Panc1 (cell line): Measurements from ENCODE around the gene ARL10. TPM values are rescaled to one million over a fixed set of nuclear protein-coding genes. Genes with fewer than 3 reads are reported as not detected.

Experiments
- ATAC-seq: fragments of 200-7000 bp; cut with Tn5 transposase; 2 replicates; pipeline ENCODE4 v1.9.1; 2020; ENCODE audit warnings: mild to moderate bottlenecking, moderate library complexity
- BruUV-seq: library from RNA; stranded (reverse); fragments of 400-500 nt; replicated peaks from 2 replicates; lab custom pipeline; 2021; lab: Mats Ljungman, UMichigan
- CTCF ChIA-PET: fragments of 300-600 bp; sonication (Branson Sonifier 250); formaldehyde crosslinking; loops from one replicate; lab custom pipeline; 2022; ENCODE audit warnings: antibody characterized with exemption; lab: Charles Lee
- POLR2A ChIA-PET: fragments of 300-600 bp; sonication (Branson Sonifier 250); formaldehyde crosslinking; loops from one replicate; lab custom pipeline; 2022; ENCODE audit warnings: antibody characterized with exemption; lab: Charles Lee
- DNase-seq: peaks from one replicate; pipeline ENCODE4 v3.0.0-alpha.2; 2010; ENCODE audit warnings: low read depth, low spot score
- H3K27ac ChIP-seq: 2 replicates; pipeline ENCODE4 v1.5.1; 2011; ENCODE audit warnings: mild to moderate bottlenecking, low read length, inconsistent platforms
- H3K27me3 ChIP-seq: fragments of 200-500 bp; sonication (Bioruptor generic); 2 replicates; pipeline ENCODE4 v1.6.0; 2014; ENCODE audit warnings: low read length, inconsistent platforms; ENCODE audit not compliant: control insufficient read depth, insufficient read depth
- H3K36me3 ChIP-seq: fragments of 200-500 bp; sonication (Bioruptor generic); 2 replicates; pipeline ENCODE4 v1.5.1; 2014; ENCODE audit warnings: inconsistent platforms, mild to moderate bottlenecking, low read length, moderate library complexity; ENCODE audit not compliant: control insufficient read depth, insufficient read depth
- H3K4me1 ChIP-seq: 2 replicates; pipeline ENCODE4 v1.5.1; 2011; ENCODE audit warnings: inconsistent platforms, mild to moderate bottlenecking, low read length, moderate library complexity; ENCODE audit not compliant: control insufficient read depth, insufficient read depth
- H3K4me3 ChIP-seq, 2 experiments: 2 replicates each; pipeline ENCODE4 v1.5.1; 2011 to 2012; ENCODE audit warnings: low read depth in 2 of 2, low read length in 2 of 2, mild to moderate bottlenecking in 2 of 2, inconsistent platforms in 1 of 2, moderate library complexity in 1 of 2
- H3K9me3 ChIP-seq: fragments of 200-500 bp; sonication (Bioruptor generic); 2 replicates; pipeline ENCODE4 v1.5.1; 2014; ENCODE audit warnings: low read depth, mild to moderate bottlenecking, inconsistent platforms, low read length, moderate library complexity; ENCODE audit not compliant: control insufficient read depth, insufficient read depth
- CTCF ChIP-seq: fragments of 450-650 bp; IDR thresholded peaks from 2 replicates; pipeline ENCODE4 v1.5.1; 2017; ENCODE audit warnings: mild to moderate bottlenecking
- POLR2AphosphoS5 ChIP-seq: IDR thresholded peaks from 2 replicates; pipeline ENCODE4 v1.6.1; 2012; ENCODE audit warnings: mild to moderate bottlenecking, low read depth, low read length, moderate library complexity
- SIN3A ChIP-seq: IDR thresholded peaks from 2 replicates; pipeline ENCODE4 v1.6.1; 2012; ENCODE audit warnings: low read depth, mild to moderate bottlenecking, low read length, moderate library complexity, borderline replicate concordance; ENCODE audit not compliant: insufficient read depth
- TCF7L2 ChIP-seq: IDR thresholded peaks from 2 replicates; pipeline ENCODE4 v1.6.1; 2011; ENCODE audit warnings: mild to moderate bottlenecking, low read depth, low read length, inconsistent platforms
- in situ Hi-C: cut with HindIII; loops from 2 replicates; pipeline ENCODE4 v1.10.0; 2016; ENCODE audit warnings: low sequenced_read_pairs, low pct_unique_long_range_greater_than_20kb
- intact Hi-C: fragments of 100-400 bp; cut with micrococcal nuclease; formaldehyde crosslinking; loops from one replicate; pipeline ENCODE4 v1.10.0; 2022; ENCODE audit not compliant: unreplicated experiment
- total RNA-seq: library from RNA; stranded (reverse); gene quantifications from one replicate; pipeline ENCODE4 v1.2.1, GENCODE V29; 2021; ENCODE audit not compliant: unreplicated experiment
- TF ChIP-seq, protein P1 (sequence below), 2 experiments: IDR thresholded peaks; 2 replicates each; pipeline ENCODE4 v1.6.1; 2011 to 2012; ENCODE audit warnings: low read depth in 2 of 2, control low read depth in 1 of 2, low read length in 1 of 2, mild to moderate bottlenecking in 1 of 2, moderate library complexity in 1 of 2; ENCODE audit not compliant: insufficient read depth in 1 of 2

The ARL10 gene
- total RNA-seq, 1 experiment from 2014 or later, result 2.0 TPM

- in situ Hi-C loops, result no loop called here
- no TSS peak for BruUV-seq
- Histone ChIP-seq H3K36me3 (peaks cover 32% of the 10 kb centered on the region), H3K4me1 (peaks cover 17% of the 10 kb centered on the region), H3K27ac (no peak overlapping the region), H3K4me3 (peak overlapping the region; percentile 76 to 94; a peak in 3 of 4 replicates), H3K27me3 (no peaks in the 10 kb centered on the region), H3K9me3 (no peaks in the 10 kb centered on the region)
- ATAC-seq, result no peak
- no peak for DNase-seq
- ChIA-PET CTCF (no interaction called here), POLR2A (no interaction called here)
- TF ChIP-seq TCF7L2, result no peak
- no peak for TF ChIP-seq CTCF
- TF ChIP-seq POLR2AphosphoS5, result no peak
- TF ChIP-seq, protein P1, sequence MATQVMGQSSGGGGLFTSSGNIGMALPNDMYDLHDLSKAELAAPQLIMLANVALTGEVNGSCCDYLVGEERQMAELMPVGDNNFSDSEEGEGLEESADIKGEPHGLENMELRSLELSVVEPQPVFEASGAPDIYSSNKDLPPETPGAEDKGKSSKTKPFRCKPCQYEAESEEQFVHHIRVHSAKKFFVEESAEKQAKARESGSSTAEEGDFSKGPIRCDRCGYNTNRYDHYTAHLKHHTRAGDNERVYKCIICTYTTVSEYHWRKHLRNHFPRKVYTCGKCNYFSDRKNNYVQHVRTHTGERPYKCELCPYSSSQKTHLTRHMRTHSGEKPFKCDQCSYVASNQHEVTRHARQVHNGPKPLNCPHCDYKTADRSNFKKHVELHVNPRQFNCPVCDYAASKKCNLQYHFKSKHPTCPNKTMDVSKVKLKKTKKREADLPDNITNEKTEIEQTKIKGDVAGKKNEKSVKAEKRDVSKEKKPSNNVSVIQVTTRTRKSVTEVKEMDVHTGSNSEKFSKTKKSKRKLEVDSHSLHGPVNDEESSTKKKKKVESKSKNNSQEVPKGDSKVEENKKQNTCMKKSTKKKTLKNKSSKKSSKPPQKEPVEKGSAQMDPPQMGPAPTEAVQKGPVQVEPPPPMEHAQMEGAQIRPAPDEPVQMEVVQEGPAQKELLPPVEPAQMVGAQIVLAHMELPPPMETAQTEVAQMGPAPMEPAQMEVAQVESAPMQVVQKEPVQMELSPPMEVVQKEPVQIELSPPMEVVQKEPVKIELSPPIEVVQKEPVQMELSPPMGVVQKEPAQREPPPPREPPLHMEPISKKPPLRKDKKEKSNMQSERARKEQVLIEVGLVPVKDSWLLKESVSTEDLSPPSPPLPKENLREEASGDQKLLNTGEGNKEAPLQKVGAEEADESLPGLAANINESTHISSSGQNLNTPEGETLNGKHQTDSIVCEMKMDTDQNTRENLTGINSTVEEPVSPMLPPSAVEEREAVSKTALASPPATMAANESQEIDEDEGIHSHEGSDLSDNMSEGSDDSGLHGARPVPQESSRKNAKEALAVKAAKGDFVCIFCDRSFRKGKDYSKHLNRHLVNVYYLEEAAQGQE (IDR thresholded peaks at IDR 0.05; ENCODE audit: insufficient read depth in 1 of 2, low read depth in 2 of 2, low read length in 1 of 2), result no peak
- TF ChIP-seq SIN3A, result no peak
- intact Hi-C loops, result no loop called here
Observed at GRCh38 chr5:176386491-176386890, 21.2 kb downstream of the ARL10 start.

- peaks cover 28% of the 10 kb centered on the region for H3K36me3 ChIP-seq
- ATAC-seq, result no peak
- in situ Hi-C loops, result no loop called here
- TF ChIP-seq SIN3A (no peak), CTCF (no peak), POLR2AphosphoS5 (no peak), TCF7L2 (no peak)
- TF ChIP-seq, protein P1 (IDR thresholded peaks at IDR 0.05; ENCODE audit: insufficient read depth in 1 of 2, low read depth in 2 of 2, low read length in 1 of 2), result no peak
- H3K4me3 ChIP-seq, result peak overlapping the region; percentile 76 to 94
- TSS peak; percentile 75 for BruUV-seq
- H3K27me3 ChIP-seq, result no peaks in the 10 kb centered on the region
- ChIA-PET CTCF (interaction anchor here (0.7 kb wide), 2 partner anchors 20 to 457 kb away, joined by 3 to 6 read pairs; no protein-coding TSS in a partner anchor), POLR2A (no interaction called here)
- H3K27ac ChIP-seq, result peak overlapping the region; percentile 100
- DNase-seq, result no peak
- intact Hi-C loops, result no loop called here
- peaks cover 17% of the 10 kb centered on the region for H3K4me1 ChIP-seq
- no peaks in the 10 kb centered on the region for H3K9me3 ChIP-seq
Observed at GRCh38 chr5:176387384-176387925, 22.2 kb downstream of the ARL10 start.
